Nephron (organoid): ENCODE data around the gene LNP1.

Source experiments
- H3K27ac Mint-ChIP-seq, 3 experiments: 2 replicates each; pipeline ENCODE4 v1.8.0; 2020; ENCODE audit warnings: mixed read lengths in 3 of 3, mild to moderate bottlenecking in 2 of 3, moderate library complexity in 1 of 3
- H3K27me3 Mint-ChIP-seq: 2 replicates; pipeline ENCODE4 v1.8.0; 2021; ENCODE audit warnings: low read depth, mild to moderate bottlenecking, moderate library complexity, mixed read lengths
- H3K36me3 Mint-ChIP-seq: 2 replicates; pipeline ENCODE4 v1.8.0; 2020; ENCODE audit warnings: low read depth, mixed read lengths
- H3K4me1 Mint-ChIP-seq: 2 replicates; pipeline ENCODE4 v1.8.0; 2020; ENCODE audit warnings: mixed read lengths
- H3K4me3 Mint-ChIP-seq, 3 experiments: 2 replicates each; pipeline ENCODE4 v1.8.0; 2020; ENCODE audit warnings: mild to moderate bottlenecking in 3 of 3, mixed read lengths in 3 of 3, moderate library complexity in 2 of 3
- H3K9me3 Mint-ChIP-seq: 2 replicates; pipeline ENCODE4 v1.8.0; 2020; ENCODE audit warnings: mixed read lengths
- CTCF ChIP-seq, 3 experiments: fragments of 200-600 bp; sonication (generic); IDR thresholded peaks; one replicate each; pipeline ENCODE4 v1.5.0; 2021; ENCODE audit warnings: antibody characterized with exemption in 3 of 3; ENCODE audit not compliant: unreplicated experiment in 3 of 3

LNP1 gene

GRCh38 chr3:100416863-100417262 is 15.5 kb downstream of the LNP1 start:
- Mint-ChIP-seq H3K36me3 (peaks cover 25% of the 10 kb centered on the region), H3K27me3 (no peaks in the 10 kb centered on the region), H3K4me3 (no peak overlapping the region), H3K4me1 (peaks cover 8% of the 10 kb centered on the region), H3K27ac (no peak overlapping the region), H3K9me3 (peaks cover 12% of the 10 kb centered on the region)
- TF ChIP-seq CTCF (IDR thresholded peaks at IDR 0.05; ENCODE audit: unreplicated experiment in 3 of 3), result no peak

- no peaks in the 10 kb centered on the region for H3K27me3 Mint-ChIP-seq
- H3K4me3 Mint-ChIP-seq, result no peak overlapping the region
- no peak overlapping the region for H3K27ac Mint-ChIP-seq
- H3K36me3 Mint-ChIP-seq, result peaks cover 3% of the 10 kb centered on the region
- peaks cover 5% of the 10 kb centered on the region for H3K9me3 Mint-ChIP-seq
- TF ChIP-seq CTCF (IDR thresholded peaks at IDR 0.05; ENCODE audit: unreplicated experiment in 3 of 3), result no peak
- H3K4me1 Mint-ChIP-seq, result peaks cover 11% of the 10 kb centered on the region
Observed at GRCh38 chr3:100419406-100419805, 18.1 kb downstream of the LNP1 start.

GRCh38 chr3:100420885-100421284 is 19.5 kb downstream of the LNP1 start:
- Mint-ChIP-seq H3K4me3 (no peak overlapping the region), H3K27me3 (no peaks in the 10 kb centered on the region), H3K4me1 (peaks cover 17% of the 10 kb centered on the region), H3K36me3 (peaks cover 3% of the 10 kb centered on the region), H3K27ac (no peak overlapping the region), H3K9me3 (peaks cover 5% of the 10 kb centered on the region)
- TF ChIP-seq CTCF (IDR thresholded peaks at IDR 0.05; ENCODE audit: unreplicated experiment in 3 of 3), result no peak

GRCh38 chr3:100423611-100424010 is 22.3 kb downstream of the LNP1 start:
- Mint-ChIP-seq H3K9me3 (no peaks in the 10 kb centered on the region), H3K4me3 (no peak overlapping the region), H3K27me3 (no peaks in the 10 kb centered on the region), H3K36me3 (no peaks in the 10 kb centered on the region), H3K4me1 (peaks cover 31% of the 10 kb centered on the region), H3K27ac (no peak overlapping the region)
- no peak for TF ChIP-seq CTCF (IDR thresholded peaks at IDR 0.05; ENCODE audit: unreplicated experiment in 3 of 3)

GRCh38 chr3:100424261-100424660 is 22.9 kb downstream of the LNP1 start:
- no peaks in the 10 kb centered on the region for H3K36me3 Mint-ChIP-seq
- H3K27me3 Mint-ChIP-seq, result no peaks in the 10 kb centered on the region
- no peak for TF ChIP-seq CTCF (IDR thresholded peaks at IDR 0.05; ENCODE audit: unreplicated experiment in 3 of 3)
- peaks cover 33% of the 10 kb centered on the region for H3K4me1 Mint-ChIP-seq
- H3K27ac Mint-ChIP-seq, result peak overlapping the region in 1 of 3 experiments; percentile 9
- no peak overlapping the region for H3K4me3 Mint-ChIP-seq
- H3K9me3 Mint-ChIP-seq, result no peaks in the 10 kb centered on the region

- H3K4me3 Mint-ChIP-seq, result no peak overlapping the region
- H3K27ac Mint-ChIP-seq, result peak overlapping the region in 2 of 3 experiments; percentile 43 to 60
- H3K36me3 Mint-ChIP-seq, result no peaks in the 10 kb centered on the region
- TF ChIP-seq CTCF (IDR thresholded peaks at IDR 0.05; ENCODE audit: unreplicated experiment in 3 of 3), result no peak
- H3K27me3 Mint-ChIP-seq, result no peaks in the 10 kb centered on the region
- peaks cover 38% of the 10 kb centered on the region for H3K4me1 Mint-ChIP-seq
- H3K9me3 Mint-ChIP-seq, result no peaks in the 10 kb centered on the region
Observed at GRCh38 chr3:100425316-100425715, 24.0 kb downstream of the LNP1 start.
